ENCODE measurements around the gene TAGLN.
"Not testable (repeated sequence)": the region's sequence is repeated elsewhere in the genome, so short reads cannot be mapped to it uniquely, and the experiment has no call there.

Gene TAGLN

GRCh38 chr11:117209351-117210125 lies 10.4 kb downstream of the TAGLN start:
- H3K36me3 ChIP-seq (ENCODE audit: control insufficient read depth, low read length): peaks cover 16% of the 10 kb centered on the region
- H3K27me3 ChIP-seq (ENCODE audit: control insufficient read depth, low read length); H3K4me1 ChIP-seq (ENCODE audit: control insufficient read depth, low read length); H3K27ac ChIP-seq (ENCODE audit: low read depth, low read length); H3K9me2 ChIP-seq (replicated peaks; ENCODE audit: control insufficient read depth, low read length); H3K4me3 ChIP-seq (ENCODE audit: low read length); H3F3A ChIP-seq (ENCODE audit: control insufficient read depth, insufficient read depth); H3K4me2 ChIP-seq (ENCODE audit: low read length); H4K20me1 ChIP-seq (ENCODE audit: control insufficient read depth, insufficient read depth, low read depth, low read length); H3K9me3 ChIP-seq (ENCODE audit: control insufficient read depth, insufficient read depth, low read length); H3K79me2 ChIP-seq (ENCODE audit: control insufficient read depth, low read length): not testable (repeated sequence)

GRCh38 chr11:117210620-117211019 lies 11.4 kb downstream of the TAGLN start:
- Histone ChIP-seq H3K79me2 (ENCODE audit: control insufficient read depth, low read length) (no peaks in the 10 kb centered on the region), H3K4me3 (ENCODE audit: low read length) (no peak overlapping the region), H3K36me3 (ENCODE audit: control insufficient read depth, low read length) (peaks cover 15% of the 10 kb centered on the region), H3K9me3 (ENCODE audit: control insufficient read depth, insufficient read depth, low read length) (no peaks in the 10 kb centered on the region), H3K4me2 (ENCODE audit: low read length) (no peak overlapping the region), H4K20me1 (ENCODE audit: control insufficient read depth, insufficient read depth, low read depth, low read length) (no peaks in the 10 kb centered on the region), H3K4me1 (ENCODE audit: control insufficient read depth, low read length) (no peaks in the 10 kb centered on the region), H3K27ac (ENCODE audit: low read depth, low read length) (no peak overlapping the region), H3F3A (ENCODE audit: control insufficient read depth, insufficient read depth) (no peaks in the 10 kb centered on the region), H3K9me2 (replicated peaks; ENCODE audit: control insufficient read depth, low read length) (no peaks in the 10 kb centered on the region), H3K27me3 (ENCODE audit: control insufficient read depth, low read length) (no peaks in the 10 kb centered on the region)
- TF ChIP-seq CTCF (IDR thresholded peaks at IDR 0.05; ENCODE audit: low read depth, low read length, poor library complexity, severe bottlenecking) (no peak), EZH2phosphoT487 (IDR thresholded peaks at IDR 0.05; ENCODE audit: borderline replicate concordance, low read length) (no peak)

GRCh38 chr11:117212697-117213355 lies 13.7 kb downstream of the TAGLN start:
- Histone ChIP-seq H3K4me3 (ENCODE audit: low read length) (no peak overlapping the region), H4K20me1 (ENCODE audit: control insufficient read depth, insufficient read depth, low read depth, low read length) (no peaks in the 10 kb centered on the region), H3K9me3 (ENCODE audit: control insufficient read depth, insufficient read depth, low read length) (no peaks in the 10 kb centered on the region), H3K27ac (ENCODE audit: low read depth, low read length) (no peak overlapping the region), H3K4me1 (ENCODE audit: control insufficient read depth, low read length) (no peaks in the 10 kb centered on the region), H3K9me2 (replicated peaks; ENCODE audit: control insufficient read depth, low read length) (no peaks in the 10 kb centered on the region), H3K27me3 (ENCODE audit: control insufficient read depth, low read length) (no peaks in the 10 kb centered on the region), H3F3A (ENCODE audit: control insufficient read depth, insufficient read depth) (no peaks in the 10 kb centered on the region), H3K79me2 (ENCODE audit: control insufficient read depth, low read length) (no peaks in the 10 kb centered on the region), H3K36me3 (ENCODE audit: control insufficient read depth, low read length) (peaks cover 29% of the 10 kb centered on the region), H3K4me2 (ENCODE audit: low read length) (no peak overlapping the region)
- TF ChIP-seq CTCF (IDR thresholded peaks at IDR 0.05; ENCODE audit: low read depth, low read length, poor library complexity, severe bottlenecking) (no peak), EZH2phosphoT487 (IDR thresholded peaks at IDR 0.05; ENCODE audit: borderline replicate concordance, low read length) (no peak)

GRCh38 chr11:117214404-117215110 lies 15.4 kb downstream of the TAGLN start:
- Histone ChIP-seq H3K4me3 (ENCODE audit: low read length) (no peak overlapping the region), H3K36me3 (ENCODE audit: control insufficient read depth, low read length) (peaks cover 44% of the 10 kb centered on the region), H3K27ac (ENCODE audit: low read depth, low read length) (no peak overlapping the region), H4K20me1 (ENCODE audit: control insufficient read depth, insufficient read depth, low read depth, low read length) (no peaks in the 10 kb centered on the region), H3K9me3 (ENCODE audit: control insufficient read depth, insufficient read depth, low read length) (no peaks in the 10 kb centered on the region), H3K4me2 (ENCODE audit: low read length) (no peak overlapping the region), H3K27me3 (ENCODE audit: control insufficient read depth, low read length) (no peaks in the 10 kb centered on the region), H3K4me1 (ENCODE audit: control insufficient read depth, low read length) (no peaks in the 10 kb centered on the region), H3F3A (ENCODE audit: control insufficient read depth, insufficient read depth) (no peaks in the 10 kb centered on the region), H3K9me2 (replicated peaks; ENCODE audit: control insufficient read depth, low read length) (no peaks in the 10 kb centered on the region), H3K79me2 (ENCODE audit: control insufficient read depth, low read length) (no peaks in the 10 kb centered on the region)
- no peak for TF ChIP-seq CTCF (IDR thresholded peaks at IDR 0.05; ENCODE audit: low read depth, low read length, poor library complexity, severe bottlenecking)
- no peak for TF ChIP-seq EZH2phosphoT487 (IDR thresholded peaks at IDR 0.05; ENCODE audit: borderline replicate concordance, low read length)

All from DOHH2 (cell line).